HL-60 (cell line): ENCODE results near the gene RFLNA.
A peak's percentile ranks its signal among the peaks of the same experiment; 100 is the strongest.

Source experiments
- DNase-seq, 2 experiments: peaks; one replicate each; pipeline ENCODE4 v3.0.0-alpha.2; 2010 to 2020; ENCODE audit warnings: low read depth in 1 of 2, low spot score in 1 of 2
- H3K27ac ChIP-seq: fragments of 250-450 bp; sonication (Bioruptor Pico); replicated peaks from 2 replicates; pipeline ENCODE4 v1.5.1; 2020; ENCODE audit warnings: mild to moderate bottlenecking, moderate library complexity
- H3K27me3 ChIP-seq: fragments of 250-450 bp; sonication (Bioruptor Pico); 2 replicates; pipeline ENCODE4 v1.5.1; 2021; ENCODE audit warnings: mild to moderate bottlenecking, moderate library complexity; ENCODE audit not compliant: insufficient read depth, poor library complexity, severe bottlenecking
- H3K4me3 ChIP-seq: replicated peaks from 2 replicates; pipeline ENCODE4 v1.5.1; 2011; ENCODE audit warnings: mild to moderate bottlenecking, control low read depth, low read length; ENCODE audit not compliant: insufficient read depth
- GABPA ChIP-seq: IDR thresholded peaks from 2 replicates; pipeline ENCODE4 v1.6.1; 2012; ENCODE audit warnings: low read depth
- POLR2AphosphoS5 ChIP-seq: IDR thresholded peaks from 2 replicates; pipeline ENCODE4 v1.6.1; 2012; ENCODE audit warnings: low read depth
- REST ChIP-seq: IDR thresholded peaks from 2 replicates; pipeline ENCODE4 v1.6.1; 2012; ENCODE audit warnings: low read depth; ENCODE audit not compliant: insufficient replicate concordance
- SPI1 ChIP-seq: IDR thresholded peaks from 2 replicates; pipeline ENCODE4 v1.6.1; 2012; ENCODE audit warnings: low read depth, mild to moderate bottlenecking, borderline replicate concordance
- TF ChIP-seq, protein P1 (sequence below): IDR thresholded peaks from one replicate; pipeline ENCODE4 v1.5.1; 2011; ENCODE audit warnings: low read length, control low read depth, inconsistent platforms; ENCODE audit not compliant: insufficient read depth

RFLNA gene

DNA sequence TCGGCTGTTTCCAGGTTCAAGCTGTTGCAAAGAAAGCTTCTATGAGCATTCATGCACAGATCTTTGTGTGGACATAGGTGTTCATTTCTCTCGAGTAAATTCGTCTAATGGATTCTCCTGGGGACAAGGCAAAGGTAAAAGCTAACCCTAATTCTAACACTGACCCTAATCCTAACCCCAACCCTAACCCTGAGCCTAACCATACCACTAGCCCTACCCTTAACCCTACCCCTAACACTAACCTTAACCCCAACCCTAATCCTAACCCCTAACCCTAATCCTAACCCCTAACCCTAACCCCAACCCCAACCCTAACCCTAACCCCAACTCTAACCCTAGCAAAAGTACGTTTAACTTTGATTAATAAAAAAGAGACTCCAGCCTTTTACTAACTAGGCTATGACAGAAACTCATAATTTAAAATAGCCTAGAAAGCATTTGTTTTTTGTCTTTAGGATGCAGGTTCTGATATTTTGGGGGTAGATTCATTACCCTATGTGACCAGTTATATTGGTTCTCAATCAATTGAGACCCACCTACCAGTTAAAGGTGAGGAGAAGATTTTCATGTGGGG is 27.6 kb upstream of the RFLNA start:
- no peak overlapping the region for H3K4me3 ChIP-seq
- H3K27me3 ChIP-seq, result no peaks in the 10 kb centered on the region
- no peak for TF ChIP-seq GABPA
- no peak for TF ChIP-seq POLR2AphosphoS5
- TF ChIP-seq, protein P1, sequence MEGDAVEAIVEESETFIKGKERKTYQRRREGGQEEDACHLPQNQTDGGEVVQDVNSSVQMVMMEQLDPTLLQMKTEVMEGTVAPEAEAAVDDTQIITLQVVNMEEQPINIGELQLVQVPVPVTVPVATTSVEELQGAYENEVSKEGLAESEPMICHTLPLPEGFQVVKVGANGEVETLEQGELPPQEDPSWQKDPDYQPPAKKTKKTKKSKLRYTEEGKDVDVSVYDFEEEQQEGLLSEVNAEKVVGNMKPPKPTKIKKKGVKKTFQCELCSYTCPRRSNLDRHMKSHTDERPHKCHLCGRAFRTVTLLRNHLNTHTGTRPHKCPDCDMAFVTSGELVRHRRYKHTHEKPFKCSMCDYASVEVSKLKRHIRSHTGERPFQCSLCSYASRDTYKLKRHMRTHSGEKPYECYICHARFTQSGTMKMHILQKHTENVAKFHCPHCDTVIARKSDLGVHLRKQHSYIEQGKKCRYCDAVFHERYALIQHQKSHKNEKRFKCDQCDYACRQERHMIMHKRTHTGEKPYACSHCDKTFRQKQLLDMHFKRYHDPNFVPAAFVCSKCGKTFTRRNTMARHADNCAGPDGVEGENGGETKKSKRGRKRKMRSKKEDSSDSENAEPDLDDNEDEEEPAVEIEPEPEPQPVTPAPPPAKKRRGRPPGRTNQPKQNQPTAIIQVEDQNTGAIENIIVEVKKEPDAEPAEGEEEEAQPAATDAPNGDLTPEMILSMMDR, result no peak
- no peak for TF ChIP-seq SPI1
- TF ChIP-seq REST, result no peak
- H3K27ac ChIP-seq, result no peak overlapping the region
- no peak for DNase-seq

DNA sequence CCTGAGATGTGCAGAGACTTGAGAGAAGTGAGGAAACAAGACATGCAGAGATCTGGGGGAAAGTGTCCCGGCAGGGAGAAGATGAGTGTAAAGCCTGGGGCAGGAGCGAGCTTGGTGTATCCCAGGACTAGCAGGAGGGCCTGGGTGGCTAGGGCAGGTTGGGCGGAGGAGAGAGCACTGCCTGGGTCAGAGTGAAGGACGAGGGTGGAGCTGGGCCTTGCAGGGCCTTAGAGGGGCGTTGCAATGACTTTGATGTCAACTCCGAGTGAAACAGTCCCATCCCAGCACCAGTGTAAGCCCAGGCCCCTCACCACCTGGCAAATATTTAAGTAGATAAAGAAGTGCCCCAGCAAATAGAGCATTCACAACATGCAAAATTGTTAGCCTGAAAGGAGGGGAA is 24.2 kb upstream of the RFLNA start:
- Histone ChIP-seq H3K4me3 (no peak overlapping the region), H3K27me3 (no peaks in the 10 kb centered on the region), H3K27ac (no peak overlapping the region)
- TF ChIP-seq REST, result no peak
- TF ChIP-seq, protein P1, result no peak
- TF ChIP-seq GABPA, result no peak
- TF ChIP-seq SPI1, result no peak
- no peak for TF ChIP-seq POLR2AphosphoS5
- DNase-seq, result no peak

GRCh38 chr12:124273630-124274029 is 21.3 kb upstream of the RFLNA start:
- Histone ChIP-seq H3K4me3 (no peak overlapping the region), H3K27ac (no peak overlapping the region), H3K27me3 (no peaks in the 10 kb centered on the region)
- peak; percentile 15 to 23 for DNase-seq
- TF ChIP-seq REST (no peak), GABPA (no peak), SPI1 (no peak), POLR2AphosphoS5 (no peak)
- TF ChIP-seq, protein P1, result no peak
